Psoas muscle (tissue), 8 donors: ENCODE data around the gene ZGPAT. TPM values are rescaled to one million over a fixed set of nuclear protein-coding genes. Genes with fewer than 3 reads are reported as not detected.
"Not testable (repeated sequence)": the region's sequence is repeated elsewhere in the genome, so short reads cannot be mapped to it uniquely, and the experiment has no call there.

Experiments
- ATAC-seq, 4 donors: fragments of 200-7000 bp; cut with Tn5 transposase; one replicate each; pipeline ENCODE4 v1.9.1; 2020; ENCODE audit warnings: moderate library complexity in 3 of 4, mild to moderate bottlenecking in 2 of 4
- DNase-seq, 2 donors: peaks; one replicate each; pipeline ENCODE4 v3.0.0-alpha.2; 2020
- H3K27ac ChIP-seq: fragments of 200-600 bp; one replicate; pipeline ENCODE4 v1.8.0; 2022
- H3K27me3 ChIP-seq, 3 donors: fragments of 200-600 bp in 1 of 3; one replicate each; pipeline versions ENCODE4 v1.6.1 to v1.8.0; 2013 to 2022; ENCODE audit warnings: low read length in 2 of 3, mild to moderate bottlenecking in 2 of 3, moderate library complexity in 1 of 3; ENCODE audit not compliant: insufficient read depth in 3 of 3
- H3K36me3 ChIP-seq, 2 donors: fragments of 200-600 bp in 1 of 2; one replicate each; pipeline versions ENCODE4 v1.6.1 to v1.8.0; 2013 to 2022; ENCODE audit warnings: low read depth in 1 of 2, mild to moderate bottlenecking in 1 of 2, moderate library complexity in 1 of 2; ENCODE audit not compliant: insufficient read depth in 1 of 2
- H3K4me1 ChIP-seq: fragments of 200-600 bp; one replicate; pipeline ENCODE4 v1.8.0; 2022
- H3K4me3 ChIP-seq: fragments of 200-600 bp; one replicate; pipeline ENCODE4 v1.8.0; 2022; ENCODE audit warnings: mild to moderate bottlenecking
- H3K9me3 ChIP-seq: fragments of 200-600 bp; one replicate; pipeline ENCODE4 v1.8.0; 2022
- WGBS, 3 donors: extraction: QIAGEN DNeasy Blood & Tissue Kit; methylation state at CpG; one replicate each; pipeline versions ENCODE4 v1.1.6 to v1.1.7; 2013; 5-methylcytosine and 5-hydroxymethylcytosine counted together
- intact Hi-C, 2 donors: fragments of 100-400 bp; cut with DNase I; formaldehyde crosslinking; loops; one replicate each; pipeline versions ENCODE4 v1.11.0 to v1.14.2; 2022
- polyA plus RNA-seq, 3 donors: library from polyadenylated mRNA; stranded (reverse); fragments of 200-250 nt; gene quantifications; one replicate each; pipeline ENCODE4 v1.2.3, GENCODE V29; 2013
- total RNA-seq, 4 donors: library from RNA; stranded (reverse); fragmentation: NEBNext Ultra II Directional in 2 of 4; extraction: Animal tissue kit (Norgen Biotek cat#: 25700) in 2 of 4; gene quantifications; one replicate each; pipeline versions ENCODE4 v1.2.1 to v1.2.4, GENCODE V29; 2021 to 2023
- TF ChIP-seq, protein P1 (sequence below): fragments of 200-600 bp; IDR thresholded peaks from one replicate; pipeline ENCODE4 v1.8.0; 2022; ENCODE audit warnings: antibody characterized with exemption
- donor health status: healthy with polysubstance abuse.
- donor health status: DM: no; HTN: no; CAD: no; lungs with moderate emphysema.
- donor health status: Bipolar disorder and iron deficiency.
- donor health status: healthy.
- donor health status: DM: yes; HTN: yes; CAD: no.
- donor health status: DM: no; HTN: no; CAD: no.
- donor health status: DM: no; HTN: no; CAD: no.
- donor health status: DM: yes; HTN: yes; CAD: no.

ZGPAT gene
- total and polyA plus RNA-seq, 7 donors, result 10.7 to 54.8 (median 18.2) TPM

GRCh38 chr20:63772781-63773518 is 65.1 kb downstream of the ZGPAT start:
- ATAC-seq (peak in 1 of 4 donors; percentile 26), DNase-seq (no peak)
- Histone ChIP-seq H3K36me3 (peaks cover 0 to 6% of the 10 kb centered on the region in 2 donors), H3K27me3 (no peaks in the 10 kb centered on the region), H3K4me3 (no peak overlapping the region), H3K9me3 (no peaks in the 10 kb centered on the region), H3K4me1 (peaks cover 5% of the 10 kb centered on the region), H3K27ac (no peak overlapping the region)
- TF ChIP-seq, protein P1, sequence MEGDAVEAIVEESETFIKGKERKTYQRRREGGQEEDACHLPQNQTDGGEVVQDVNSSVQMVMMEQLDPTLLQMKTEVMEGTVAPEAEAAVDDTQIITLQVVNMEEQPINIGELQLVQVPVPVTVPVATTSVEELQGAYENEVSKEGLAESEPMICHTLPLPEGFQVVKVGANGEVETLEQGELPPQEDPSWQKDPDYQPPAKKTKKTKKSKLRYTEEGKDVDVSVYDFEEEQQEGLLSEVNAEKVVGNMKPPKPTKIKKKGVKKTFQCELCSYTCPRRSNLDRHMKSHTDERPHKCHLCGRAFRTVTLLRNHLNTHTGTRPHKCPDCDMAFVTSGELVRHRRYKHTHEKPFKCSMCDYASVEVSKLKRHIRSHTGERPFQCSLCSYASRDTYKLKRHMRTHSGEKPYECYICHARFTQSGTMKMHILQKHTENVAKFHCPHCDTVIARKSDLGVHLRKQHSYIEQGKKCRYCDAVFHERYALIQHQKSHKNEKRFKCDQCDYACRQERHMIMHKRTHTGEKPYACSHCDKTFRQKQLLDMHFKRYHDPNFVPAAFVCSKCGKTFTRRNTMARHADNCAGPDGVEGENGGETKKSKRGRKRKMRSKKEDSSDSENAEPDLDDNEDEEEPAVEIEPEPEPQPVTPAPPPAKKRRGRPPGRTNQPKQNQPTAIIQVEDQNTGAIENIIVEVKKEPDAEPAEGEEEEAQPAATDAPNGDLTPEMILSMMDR, result no peak
- intact Hi-C loops, result no loop called here
- 67 to 71% (median 70%) methylated on average over 20 of the region's 20 CpGs for WGBS, 3 donors

DNA sequence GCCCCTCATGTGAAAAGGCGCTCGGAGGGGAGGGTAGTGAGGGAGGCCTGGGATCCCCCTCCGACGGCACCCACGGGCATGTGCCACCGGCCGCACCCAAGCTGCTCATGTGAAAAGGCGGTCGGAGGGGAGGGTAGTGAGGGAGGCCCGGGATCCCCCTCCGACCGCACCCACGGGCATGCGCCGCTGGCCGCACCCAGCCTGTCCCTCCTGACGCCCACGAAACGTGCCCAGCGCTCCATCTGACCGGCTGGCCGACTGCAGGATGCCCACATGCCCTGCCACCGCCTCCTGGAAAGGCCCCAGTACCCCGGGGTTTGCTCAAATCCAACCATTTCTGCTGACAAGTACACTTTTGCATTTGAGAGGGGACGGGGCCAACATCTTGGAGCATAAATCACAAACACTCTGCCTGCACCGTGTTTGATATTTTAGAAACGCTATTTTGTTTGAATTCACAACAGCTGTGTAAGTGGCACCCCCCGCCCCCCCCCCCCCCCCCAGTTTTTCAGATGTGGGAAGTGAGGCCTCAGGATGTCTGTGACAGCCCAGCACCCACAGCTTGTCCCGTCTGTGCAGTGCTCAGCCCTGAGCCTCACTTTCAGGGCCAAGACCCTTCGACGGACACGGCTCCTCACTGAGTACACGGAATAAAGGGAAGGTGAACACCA is 65.9 kb downstream of the ZGPAT start:
- WGBS, 3 donors, result 71 to 81% (median 78%) methylated on average over 30 to 33 of the region's 33 CpGs
- Histone ChIP-seq H3K27me3 (no peaks in the 10 kb centered on the region), H3K4me3 (no peak overlapping the region), H3K27ac (no peak overlapping the region), H3K9me3 (no peaks in the 10 kb centered on the region), H3K36me3 (peaks cover 0 to 6% of the 10 kb centered on the region in 2 donors), H3K4me1 (peaks cover 5% of the 10 kb centered on the region)
- intact Hi-C loops, result no loop called here
- no peak for ATAC-seq
- no peak for DNase-seq
- TF ChIP-seq, protein P1, result no peak

DNA sequence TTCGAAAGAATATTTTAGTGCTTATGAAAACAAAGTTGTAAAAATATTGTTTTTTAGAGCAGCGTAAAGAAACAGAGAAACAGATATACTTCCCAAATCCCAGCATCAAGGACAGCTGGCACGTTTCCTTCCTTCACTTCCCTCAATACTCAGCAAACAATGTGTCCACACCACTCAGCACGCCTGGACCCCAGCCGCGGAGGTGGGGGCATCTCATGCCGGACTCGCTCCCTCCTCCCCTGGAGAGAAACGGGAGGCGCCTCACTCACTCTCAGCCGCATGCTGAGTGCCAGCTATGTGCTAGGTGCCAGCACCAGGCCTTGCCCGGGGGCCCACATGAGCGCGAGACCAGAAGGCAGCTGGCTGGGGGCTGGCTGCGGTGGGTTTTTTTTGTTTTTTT is 66.5 kb downstream of the ZGPAT start:
- TF ChIP-seq, protein P1, result no peak
- Histone ChIP-seq H3K27ac (no peak overlapping the region), H3K4me3 (peak overlapping the region; percentile 54), H3K4me1 (peaks cover 5% of the 10 kb centered on the region), H3K27me3 (no peaks in the 10 kb centered on the region), H3K36me3 (no peaks in the 10 kb centered on the region), H3K9me3 (no peaks in the 10 kb centered on the region)
- peak in 2 of 4 donors; percentile 57 to 62 for ATAC-seq
- DNase-seq, result no peak
- WGBS, 3 donors, result 36 to 50% (median 37%) methylated on average over 15 of the region's 15 CpGs
- intact Hi-C loops, result no loop called here

GRCh38 chr20:63775096-63775978 is 67.5 kb downstream of the ZGPAT start:
- intact Hi-C loops, result no loop called here
- H3K27me3 ChIP-seq, result no peaks in the 10 kb centered on the region
- ATAC-seq (peak; percentile 54 to 84 (median 56)), DNase-seq (peak; percentile 59 to 73)
- H3K9me3 ChIP-seq, result no peaks in the 10 kb centered on the region
- WGBS, 3 donors, result 44 to 50% (median 45%) methylated on average over 66 to 67 of the region's 67 CpGs
- H3K4me1 ChIP-seq, result peaks cover 5% of the 10 kb centered on the region
- H3K4me3 ChIP-seq, result peak overlapping the region; percentile 54
- H3K36me3 ChIP-seq, result no peaks in the 10 kb centered on the region
- TF ChIP-seq, protein P1, result peak; percentile 62
- no peak overlapping the region for H3K27ac ChIP-seq

DNA sequence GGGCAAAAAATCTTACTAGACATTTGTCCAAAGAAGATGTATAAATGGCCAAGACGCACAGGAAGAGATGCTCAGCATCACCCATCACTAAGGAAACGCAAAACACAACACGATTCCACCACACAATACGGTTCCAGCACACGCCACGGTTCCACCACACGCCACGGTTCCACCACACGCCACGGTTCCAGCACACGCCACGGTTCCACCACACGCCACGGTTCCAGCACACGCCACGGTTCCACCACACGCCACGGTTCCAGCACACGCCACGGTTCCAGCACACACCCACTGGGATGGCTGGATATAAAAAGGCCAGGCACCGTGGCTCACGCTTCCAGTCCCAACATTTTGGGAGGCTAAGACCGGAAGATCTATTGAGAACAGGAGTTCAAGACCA is 69.0 kb downstream of the ZGPAT start:
- WGBS, 3 donors, result 91 to 93% (median 91%) methylated on average over 23 of the region's 23 CpGs
- ATAC-seq, H3K4me3 ChIP-seq, H3K9me3 ChIP-seq, intact Hi-C loops, H3K36me3 ChIP-seq, H3K4me1 ChIP-seq, DNase-seq, H3K27me3 ChIP-seq, H3K27ac ChIP-seq: not testable (repeated sequence)
